Pancreas (tissue), 10 donors: ENCODE results near the gene SLC7A6. TPM values are rescaled to one million over a fixed set of nuclear protein-coding genes. Genes with fewer than 3 reads are reported as not detected.

Experiments
- ATAC-seq, 4 donors: fragments of 200-7000 bp; cut with Tn5 transposase; one replicate each; pipeline versions ENCODE4 v1.8.0 to v1.9.1; 2020; ENCODE audit warnings: mild to moderate bottlenecking in 4 of 4, moderate library complexity in 4 of 4
- DNase-seq, 6 donors: peaks; one replicate each; pipeline ENCODE4 v3.0.0-alpha.2; 2020
- FAIRE-seq: peaks from 2 replicates; lab custom pipeline; 2012; peaks lifted over from hg19 to GRCh38; lab: Jason Lieb, UNC
- H3K27ac ChIP-seq, 4 donors: fragments of 200-600 bp; sonication (generic); 1 replicate in 3 of 4; 2 replicates in 1 of 4; pipeline versions ENCODE4 v1.5.0 to v1.8.0; 2020
- H3K27me3 ChIP-seq, 4 donors: fragments of 200-600 bp; one replicate each; pipeline ENCODE4 v1.8.0; 2021
- H3K36me3 ChIP-seq, 3 donors: fragments of 200-600 bp; sonication (generic) in 1 of 3; one replicate each; pipeline versions ENCODE4 v1.5.0 to v1.8.0; 2020 to 2021
- H3K4me1 ChIP-seq, 3 donors: fragments of 200-600 bp; one replicate each; pipeline ENCODE4 v1.8.0; 2021
- H3K4me3 ChIP-seq, 4 donors: fragments of 200-600 bp; sonication (generic) in 2 of 4; one replicate each; pipeline versions ENCODE4 v1.5.0 to v1.8.0; 2020 to 2021
- H3K9me3 ChIP-seq, 4 donors: fragments of 200-600 bp; one replicate each; pipeline ENCODE4 v1.8.0; 2021
- WGBS, 2 donors: extraction: QIAGEN DNeasy Blood & Tissue Kit; methylation state at CpG; one replicate each; pipeline ENCODE4 v1.1.7; 2013; 5-methylcytosine and 5-hydroxymethylcytosine counted together
- intact Hi-C, 3 donors: fragments of 100-400 bp; cut with DNase I; formaldehyde crosslinking; loops; one replicate each; pipeline versions ENCODE4 v1.11.1 to v1.14.2; 2022
- polyA plus RNA-seq, 2 donors: library from polyadenylated mRNA; stranded (reverse); fragments of 200-250 nt; gene quantifications; one replicate each; pipeline ENCODE4 v1.2.3, GENCODE V29; 2013
- total RNA-seq, 6 donors: library from RNA; stranded (reverse); fragmentation: NEBNext Ultra II Directional in 4 of 6; extraction: Animal tissue kit (Norgen Biotek cat#: 25700) in 4 of 6; gene quantifications; one replicate each; pipeline versions ENCODE4 v1.2.1 to v1.2.4, GENCODE V29; 2021 to 2023
- TF ChIP-seq, protein P1 (sequence below), 4 donors: fragments of 200-600 bp; sonication (generic) in 3 of 4; IDR thresholded peaks; one replicate each; pipeline versions ENCODE4 v1.5.0 to v1.8.0; 2021; ENCODE audit warnings: antibody characterized with exemption in 4 of 4
- donor health status: healthy with polysubstance abuse.
- donor health status: DM: no; HTN: no; CAD: no; lungs with moderate emphysema.
- donor health status: DM: no; HTN: no; CAD: no.
- donor health status: control.
- donor health status: control.
- donor health status: Bipolar disorder and iron deficiency.
- donor health status: DM: yes; HTN: yes; CAD: no.
- donor health status: DM: no; HTN: no; CAD: no.
- donor health status: DM: no; HTN: no; CAD: no.
- donor health status: DM: yes; HTN: yes; CAD: no.

Gene SLC7A6
- total and polyA plus RNA-seq, 8 donors = 3.1 to 8.7 (median 5.4) TPM

DNA sequence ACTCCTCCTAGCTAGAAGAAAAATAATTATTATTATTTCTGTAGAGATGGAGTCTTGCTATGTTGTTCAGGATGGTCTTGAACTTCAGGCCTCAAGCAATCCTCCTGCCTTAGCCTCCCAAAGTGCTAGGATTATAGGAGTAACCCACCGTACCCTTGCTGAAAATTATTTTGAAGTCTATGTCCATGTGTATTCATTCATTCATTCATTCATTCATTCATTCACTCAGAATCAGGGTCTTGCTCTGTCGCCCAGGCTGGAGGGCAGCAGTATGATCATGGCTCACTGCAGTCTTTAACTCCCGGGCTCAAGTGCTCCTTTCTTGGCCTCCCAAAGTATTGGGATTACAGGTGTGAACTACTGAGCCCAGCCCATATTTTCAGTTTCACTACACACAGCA, 42.3 kb downstream of the SLC7A6 start:
- no peak for ATAC-seq
- no peak for DNase-seq
- TF ChIP-seq, protein P1, sequence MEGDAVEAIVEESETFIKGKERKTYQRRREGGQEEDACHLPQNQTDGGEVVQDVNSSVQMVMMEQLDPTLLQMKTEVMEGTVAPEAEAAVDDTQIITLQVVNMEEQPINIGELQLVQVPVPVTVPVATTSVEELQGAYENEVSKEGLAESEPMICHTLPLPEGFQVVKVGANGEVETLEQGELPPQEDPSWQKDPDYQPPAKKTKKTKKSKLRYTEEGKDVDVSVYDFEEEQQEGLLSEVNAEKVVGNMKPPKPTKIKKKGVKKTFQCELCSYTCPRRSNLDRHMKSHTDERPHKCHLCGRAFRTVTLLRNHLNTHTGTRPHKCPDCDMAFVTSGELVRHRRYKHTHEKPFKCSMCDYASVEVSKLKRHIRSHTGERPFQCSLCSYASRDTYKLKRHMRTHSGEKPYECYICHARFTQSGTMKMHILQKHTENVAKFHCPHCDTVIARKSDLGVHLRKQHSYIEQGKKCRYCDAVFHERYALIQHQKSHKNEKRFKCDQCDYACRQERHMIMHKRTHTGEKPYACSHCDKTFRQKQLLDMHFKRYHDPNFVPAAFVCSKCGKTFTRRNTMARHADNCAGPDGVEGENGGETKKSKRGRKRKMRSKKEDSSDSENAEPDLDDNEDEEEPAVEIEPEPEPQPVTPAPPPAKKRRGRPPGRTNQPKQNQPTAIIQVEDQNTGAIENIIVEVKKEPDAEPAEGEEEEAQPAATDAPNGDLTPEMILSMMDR (IDR thresholded peaks at IDR 0.05) = no peak
- intact Hi-C loops = no loop called here
- WGBS, 2 donors = 95 to 97% methylated on average over 3 of the region's 3 CpGs
- Histone ChIP-seq H3K27ac (no peak overlapping the region), H3K9me3 (no peaks in the 10 kb centered on the region), H3K27me3 (no peaks in the 10 kb centered on the region), H3K36me3 (peaks cover 0 to 33% (median 17%) of the 10 kb centered on the region in 3 donors), H3K4me3 (no peak overlapping the region), H3K4me1 (peaks cover 0 to 12% (median 12%) of the 10 kb centered on the region in 3 donors)
- no peak for FAIRE-seq

DNA sequence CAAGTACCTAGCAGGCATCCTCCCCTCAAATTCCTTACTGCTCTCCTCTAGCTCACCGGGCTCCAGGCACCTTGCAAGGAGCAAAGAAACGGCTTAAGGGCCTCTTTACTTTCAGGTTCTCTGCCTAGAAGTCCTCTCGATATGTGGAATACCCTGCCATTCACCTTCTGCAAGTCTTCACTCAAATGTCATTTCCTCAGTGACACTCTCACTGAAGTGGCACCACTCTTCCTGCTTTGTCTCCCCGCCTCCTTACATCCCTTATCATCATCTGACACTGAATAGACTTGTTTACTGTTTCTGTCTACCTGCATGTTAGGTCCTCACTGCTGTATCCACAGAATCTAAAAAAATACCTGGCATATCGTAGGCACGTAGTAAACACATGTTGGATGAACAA, 45.5 kb downstream of the SLC7A6 start:
- peaks cover 0 to 15% (median 12%) of the 10 kb centered on the region in 3 donors for H3K4me1 ChIP-seq
- no peak for ATAC-seq
- peak overlapping the region; percentile 91 to 97 (median 92) for H3K4me3 ChIP-seq
- 30 to 33% methylated on average over 6 of the region's 6 CpGs for WGBS, 2 donors
- no peak for FAIRE-seq
- H3K27me3 ChIP-seq = no peaks in the 10 kb centered on the region
- no peak for DNase-seq
- intact Hi-C loops = no loop called here
- H3K9me3 ChIP-seq = no peaks in the 10 kb centered on the region
- H3K27ac ChIP-seq = no peak overlapping the region
- H3K36me3 ChIP-seq = peaks cover 0 to 7% (median 4%) of the 10 kb centered on the region in 3 donors
- TF ChIP-seq, protein P1 (IDR thresholded peaks at IDR 0.05) = no peak

DNA sequence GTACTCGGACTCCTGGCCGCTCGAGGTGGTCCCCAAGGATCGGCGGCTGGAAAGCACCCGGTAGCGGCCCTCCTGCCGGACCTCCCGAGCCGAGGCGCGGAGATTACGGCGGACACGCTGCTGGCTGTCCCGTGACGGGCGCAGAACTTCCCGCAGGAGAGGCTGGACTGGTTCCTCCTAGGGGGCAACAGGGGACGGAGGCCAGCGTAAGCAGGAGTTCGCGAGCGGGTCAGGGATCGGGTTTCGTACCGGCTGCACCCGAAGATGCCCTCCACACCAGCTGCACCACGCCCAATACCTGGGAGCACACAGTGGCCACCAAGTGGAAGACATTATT, 46.1 kb downstream of the SLC7A6 start:
- intact Hi-C loops = no loop called here
- Histone ChIP-seq H3K27me3 (no peaks in the 10 kb centered on the region), H3K4me3 (peak overlapping the region; percentile 91 to 97 (median 92)), H3K36me3 (peaks cover 0 to 7% (median 4%) of the 10 kb centered on the region in 3 donors), H3K4me1 (peaks cover 0 to 15% (median 12%) of the 10 kb centered on the region in 3 donors), H3K27ac (peak overlapping the region; percentile 43 to 61 (median 56)), H3K9me3 (no peaks in the 10 kb centered on the region)
- FAIRE-seq (no peak), DNase-seq (peak in 3 of 6 donors; percentile 41 to 68 (median 60)), ATAC-seq (peak; percentile 43 to 61 (median 56))
- TF ChIP-seq, protein P1 (IDR thresholded peaks at IDR 0.05) = no peak
- WGBS, 2 donors = 0% methylated on average over 17 to 29 of the region's 29 CpGs

DNA sequence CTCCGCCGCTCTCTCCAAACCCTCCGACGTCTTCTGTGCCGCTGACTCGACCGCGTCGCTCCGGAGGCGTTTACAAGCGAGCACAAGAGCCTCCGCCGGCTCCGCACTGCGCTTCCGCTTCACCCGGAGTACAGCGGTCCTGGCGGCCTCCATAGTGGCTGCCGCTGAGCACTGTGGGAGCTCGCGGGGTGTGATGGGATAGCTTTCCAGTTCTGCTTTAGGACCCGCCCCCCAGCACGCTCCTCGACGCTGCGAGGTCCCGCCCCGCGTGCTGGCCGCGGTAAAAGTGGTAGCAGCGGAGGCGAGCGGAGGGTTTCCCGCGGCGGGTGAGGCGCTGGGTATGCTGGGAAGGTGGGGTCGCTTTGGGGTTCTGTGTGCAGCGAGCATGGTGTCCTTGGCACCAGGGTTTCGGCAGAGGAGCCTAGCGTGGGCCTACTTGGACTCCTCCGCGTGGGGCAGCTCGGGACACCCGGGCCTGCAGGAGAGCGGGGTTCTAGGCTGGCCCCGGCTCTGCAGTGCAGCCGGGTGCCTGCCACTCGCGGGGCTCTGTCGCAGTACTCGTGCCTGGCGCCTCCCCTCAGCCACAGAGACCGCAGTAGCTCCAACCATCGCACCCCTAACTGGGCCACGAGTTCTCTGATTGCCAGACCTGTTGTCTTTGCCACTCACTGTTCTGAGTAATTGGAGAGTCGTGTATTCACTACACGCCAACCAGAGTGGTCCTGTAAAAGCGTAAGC, 46.6 kb downstream of the SLC7A6 start, which contains the start of the genes PRMT7 and SLC7A6OS:
TSS of gene PRMT7 (plus strand) at position 246 of the 738 bp plus-strand sequence. CDS start 4,961 bp downstream, outside the sequence.
TSS of gene SLC7A6OS (minus strand) at position 173 of the 738 bp plus-strand sequence. CDS start at position 153, 20 bp downstream.
- 0% methylated on average over 60 to 62 of the region's 62 CpGs for WGBS, 2 donors
- peak within 1 kb of the TSS; percentile 43 to 61 (median 56) for H3K27ac ChIP-seq
- H3K4me1 ChIP-seq = peaks cover 0 to 15% (median 12%) of the 10 kb centered on the region in 3 donors
- peaks cover 0 to 7% (median 4%) of the 10 kb centered on the region in 3 donors for H3K36me3 ChIP-seq
- DNase-seq (peak; percentile 85 to 94 (median 89)), ATAC-seq (peak; percentile 100), FAIRE-seq (no peak)
- peak within 1 kb of the TSS; percentile 91 to 97 (median 92) for H3K4me3 ChIP-seq
- H3K27me3 ChIP-seq = no peaks in the 10 kb centered on the region
- H3K9me3 ChIP-seq = no peaks in the 10 kb centered on the region
- TF ChIP-seq, protein P1 (IDR thresholded peaks at IDR 0.05) = no peak
- intact Hi-C loops = no loop called here
